Gastroesophageal sphincter (tissue), 4 donors: Measurements from ENCODE around the gene CMC2. TPM values are rescaled to one million over a fixed set of nuclear protein-coding genes. Genes with fewer than 3 reads are reported as not detected.
A peak's percentile ranks its signal among the peaks of the same experiment; 100 is the strongest.

Experiments used
- ATAC-seq: fragments of 150-250 bp; one replicate; pipeline ENCODE4 v1.9.1; 2016; ENCODE audit warnings: mild to moderate bottlenecking, moderate library complexity
- H3K27ac ChIP-seq, 4 donors: fragments of 200-600 bp; sonication (generic) in 3 of 4; 1 replicate in 3 of 4; 2 replicates in 1 of 4; pipeline ENCODE4 v1.5.1; 2016 to 2019
- H3K27me3 ChIP-seq: fragments of 200-600 bp; sonication (generic); one replicate; pipeline ENCODE4 v1.5.1; 2019
- H3K36me3 ChIP-seq, 2 donors: fragments of 200-600 bp; sonication (generic); one replicate each; pipeline ENCODE4 v1.5.1; 2019; ENCODE audit warnings: control low read depth in 1 of 2
- H3K4me1 ChIP-seq, 3 donors: fragments of 200-600 bp; sonication (generic); 1 replicate in 2 of 3; 2 replicates in 1 of 3; pipeline ENCODE4 v1.5.1; 2016 to 2019; ENCODE audit warnings: control low read depth in 2 of 3
- H3K4me3 ChIP-seq, 2 donors: fragments of 200-600 bp; sonication (generic); one replicate each; pipeline ENCODE4 v1.5.1; 2019; ENCODE audit warnings: mild to moderate bottlenecking in 1 of 2, moderate library complexity in 1 of 2
- H3K9me3 ChIP-seq, 3 donors: fragments of 200-600 bp; sonication (generic); one replicate each; pipeline ENCODE4 v1.5.1; 2017 to 2019; ENCODE audit warnings: control low read depth in 2 of 3
- EP300 ChIP-seq: sonication (generic); formaldehyde crosslinking; IDR thresholded peaks from one replicate; pipeline ENCODE4 v1.6.1; 2017; ENCODE audit warnings: antibody characterized with exemption, mild to moderate bottlenecking
- POLR2A ChIP-seq, 2 donors: fragments of 450-650 bp; IDR thresholded peaks; one replicate each; pipeline ENCODE4 v1.6.1; 2017; ENCODE audit warnings: antibody characterized with exemption in 2 of 2, mild to moderate bottlenecking in 2 of 2, moderate library complexity in 1 of 2
- POLR2AphosphoS5 ChIP-seq: sonication (generic); formaldehyde crosslinking; IDR thresholded peaks from one replicate; pipeline ENCODE4 v1.6.1; 2017; ENCODE audit warnings: antibody characterized with exemption
- WGBS, 2 donors: methylation state at CpG; one replicate each; pipeline ENCODE4 v1.1.5; 2018; ENCODE audit warnings: low coverage in 1 of 2; 5-methylcytosine and 5-hydroxymethylcytosine counted together
- total RNA-seq, 4 donors: library from RNA; depleted of rRNA; stranded (reverse); fragments of >200 nt; gene quantifications; one replicate each; pipeline ENCODE4 v1.1.0, GENCODE V29; 2016
- TF ChIP-seq, protein P1 (sequence below), 4 experiments: fragments of 200-600 bp in 2 of 4; fragments of 450-650 bp in 2 of 4; sonication (generic) in 1 of 4; IDR thresholded peaks; one replicate each; pipeline ENCODE4 v1.5.1; 2017 to 2019; ENCODE audit warnings: antibody characterized with exemption in 4 of 4, mild to moderate bottlenecking in 2 of 4, moderate library complexity in 2 of 4

Gene CMC2
- total RNA-seq, 4 donors from 2014 or later: 13.7 to 64.0 (median 38.2) TPM

DNA sequence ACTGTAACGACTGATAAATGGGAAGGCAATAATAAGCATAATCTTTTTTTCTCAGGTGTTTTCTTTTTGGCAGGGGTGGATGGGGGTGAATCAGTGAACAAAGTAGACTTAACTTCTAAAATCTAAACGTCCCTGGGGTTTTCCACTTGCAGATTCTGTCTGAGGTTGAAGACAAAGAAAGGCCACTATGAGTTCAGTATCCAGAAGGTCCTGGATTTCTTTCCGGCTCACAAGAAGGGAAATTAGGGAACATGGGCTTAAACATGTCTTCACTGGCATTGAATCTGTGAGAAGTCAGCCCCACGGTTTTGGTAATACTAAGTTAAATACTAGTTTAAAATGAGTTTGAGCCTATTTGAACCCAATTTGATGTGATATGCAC, 67.8 kb downstream of the CMC2 start:
- ATAC-seq: no peak
- H3K9me3 ChIP-seq: no peaks in the 10 kb centered on the region
- 66 to 83% methylated on average over 2 to 4 of the region's 4 CpGs for WGBS, 2 donors
- H3K27me3 ChIP-seq: no peaks in the 10 kb centered on the region
- H3K4me3 ChIP-seq: no peak overlapping the region
- no peak overlapping the region for H3K27ac ChIP-seq
- no peaks in the 10 kb centered on the region for H3K36me3 ChIP-seq
- peaks cover 0 to 17% (median 8%) of the 10 kb centered on the region in 3 donors for H3K4me1 ChIP-seq
- TF ChIP-seq EP300 (no peak), POLR2A (IDR thresholded peaks at IDR 0.05) (no peak), POLR2AphosphoS5 (no peak)
- TF ChIP-seq, protein P1, sequence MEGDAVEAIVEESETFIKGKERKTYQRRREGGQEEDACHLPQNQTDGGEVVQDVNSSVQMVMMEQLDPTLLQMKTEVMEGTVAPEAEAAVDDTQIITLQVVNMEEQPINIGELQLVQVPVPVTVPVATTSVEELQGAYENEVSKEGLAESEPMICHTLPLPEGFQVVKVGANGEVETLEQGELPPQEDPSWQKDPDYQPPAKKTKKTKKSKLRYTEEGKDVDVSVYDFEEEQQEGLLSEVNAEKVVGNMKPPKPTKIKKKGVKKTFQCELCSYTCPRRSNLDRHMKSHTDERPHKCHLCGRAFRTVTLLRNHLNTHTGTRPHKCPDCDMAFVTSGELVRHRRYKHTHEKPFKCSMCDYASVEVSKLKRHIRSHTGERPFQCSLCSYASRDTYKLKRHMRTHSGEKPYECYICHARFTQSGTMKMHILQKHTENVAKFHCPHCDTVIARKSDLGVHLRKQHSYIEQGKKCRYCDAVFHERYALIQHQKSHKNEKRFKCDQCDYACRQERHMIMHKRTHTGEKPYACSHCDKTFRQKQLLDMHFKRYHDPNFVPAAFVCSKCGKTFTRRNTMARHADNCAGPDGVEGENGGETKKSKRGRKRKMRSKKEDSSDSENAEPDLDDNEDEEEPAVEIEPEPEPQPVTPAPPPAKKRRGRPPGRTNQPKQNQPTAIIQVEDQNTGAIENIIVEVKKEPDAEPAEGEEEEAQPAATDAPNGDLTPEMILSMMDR (IDR thresholded peaks at IDR 0.05): no peak

DNA sequence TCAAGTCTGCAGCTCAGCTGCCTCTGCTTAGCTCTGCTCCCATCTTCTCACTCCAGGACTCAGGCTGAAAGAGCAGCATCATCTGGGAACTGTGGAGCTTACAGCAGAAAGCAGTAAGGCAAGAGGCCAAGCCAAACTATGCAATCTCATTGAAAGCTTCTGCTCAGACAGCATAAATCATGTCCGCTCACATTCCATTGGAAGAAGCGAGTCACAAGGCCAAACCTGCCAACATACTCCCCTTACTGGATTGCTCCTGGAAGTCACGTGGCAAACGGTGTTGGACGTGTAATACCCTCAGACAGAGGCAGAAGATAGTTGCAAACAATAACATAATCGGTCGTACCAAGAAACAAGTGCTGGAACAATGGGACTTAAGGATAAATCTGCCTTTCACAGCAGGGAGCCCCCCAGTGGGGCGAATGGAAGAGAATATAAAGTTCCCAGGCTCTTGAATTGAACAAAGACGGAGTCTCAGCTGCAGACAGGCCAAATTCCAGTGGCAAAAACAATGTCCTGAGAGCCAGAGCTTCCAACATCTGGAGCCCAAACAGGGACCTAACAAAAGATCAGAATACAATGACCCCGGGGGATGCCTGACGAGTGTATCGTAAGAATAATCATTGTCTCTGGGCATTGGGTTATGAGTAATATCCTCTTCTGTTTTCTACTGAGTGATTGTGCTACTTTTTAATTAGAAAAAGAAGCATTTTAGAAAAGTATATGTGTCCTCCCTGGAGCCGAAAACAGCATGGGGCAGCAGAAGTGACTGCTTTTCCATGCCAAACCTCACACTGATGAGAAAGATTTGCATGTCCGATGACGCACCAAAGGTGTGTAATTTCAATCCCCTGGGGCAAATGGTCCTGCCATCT, 68.4 kb downstream of the CMC2 start:
- TF ChIP-seq POLR2A (IDR thresholded peaks at IDR 0.05) (no peak), EP300 (no peak), POLR2AphosphoS5 (peak; percentile 50)
- TF ChIP-seq, protein P1 (IDR thresholded peaks at IDR 0.05): no peak

DNA sequence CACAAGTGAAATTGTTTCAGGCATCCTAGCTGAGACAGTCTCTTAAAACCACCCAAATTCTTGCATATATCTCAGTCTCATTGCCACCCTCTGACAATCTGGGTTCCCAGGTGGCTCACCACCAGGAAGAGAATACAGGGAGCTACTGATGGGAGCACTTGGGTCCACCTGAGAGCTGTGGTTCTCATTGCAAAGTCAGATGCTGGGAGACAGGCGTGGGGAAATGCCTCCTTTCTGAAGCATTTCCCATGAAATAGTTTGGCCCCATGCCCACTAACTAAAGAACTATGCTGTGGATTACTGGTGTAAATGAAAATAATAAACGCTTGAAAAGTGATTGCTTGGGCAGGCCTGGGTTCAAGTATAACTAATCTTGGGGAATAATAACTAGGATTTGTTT, 70.3 kb downstream of the CMC2 start:
- Histone ChIP-seq H3K4me3 (no peak overlapping the region), H3K27me3 (no peaks in the 10 kb centered on the region), H3K9me3 (no peaks in the 10 kb centered on the region), H3K4me1 (peaks cover 0 to 37% (median 18%) of the 10 kb centered on the region in 3 donors), H3K27ac (no peak overlapping the region), H3K36me3 (no peaks in the 10 kb centered on the region)
- TF ChIP-seq POLR2A (IDR thresholded peaks at IDR 0.05): no peak
- no peak for ATAC-seq
- 53 to 70% methylated on average over 2 of the region's 2 CpGs for WGBS, 2 donors

More for the DNA sequence above, 68.4 kb downstream of the CMC2 start:
- WGBS, 2 donors: 45 to 50% methylated on average over 7 to 12 of the region's 15 CpGs
- H3K4me1 ChIP-seq: peaks cover 0 to 18% (median 8%) of the 10 kb centered on the region in 3 donors
- H3K36me3 ChIP-seq: no peaks in the 10 kb centered on the region
- no peak overlapping the region for H3K4me3 ChIP-seq
- no peaks in the 10 kb centered on the region for H3K27me3 ChIP-seq
- H3K27ac ChIP-seq: peak overlapping the region in 3 of 4 donors; percentile 17 to 38 (median 35)
- peak; percentile 92 for ATAC-seq
- no peaks in the 10 kb centered on the region for H3K9me3 ChIP-seq

GRCh38 chr16:80935691-80936090, 71.0 kb downstream of the CMC2 start:
- no peaks in the 10 kb centered on the region for H3K9me3 ChIP-seq
- no peaks in the 10 kb centered on the region for H3K27me3 ChIP-seq
- no peak for ATAC-seq
- WGBS, 2 donors: 79 to 100% methylated on average over 2 of the region's 3 CpGs
- H3K27ac ChIP-seq: no peak overlapping the region
- no peak overlapping the region for H3K4me3 ChIP-seq
- TF ChIP-seq, protein P1 (IDR thresholded peaks at IDR 0.05): no peak
- TF ChIP-seq EP300 (no peak), POLR2A (IDR thresholded peaks at IDR 0.05) (no peak), POLR2AphosphoS5 (no peak)
- no peaks in the 10 kb centered on the region for H3K36me3 ChIP-seq
- peaks cover 0 to 37% (median 18%) of the 10 kb centered on the region in 3 donors for H3K4me1 ChIP-seq

DNA sequence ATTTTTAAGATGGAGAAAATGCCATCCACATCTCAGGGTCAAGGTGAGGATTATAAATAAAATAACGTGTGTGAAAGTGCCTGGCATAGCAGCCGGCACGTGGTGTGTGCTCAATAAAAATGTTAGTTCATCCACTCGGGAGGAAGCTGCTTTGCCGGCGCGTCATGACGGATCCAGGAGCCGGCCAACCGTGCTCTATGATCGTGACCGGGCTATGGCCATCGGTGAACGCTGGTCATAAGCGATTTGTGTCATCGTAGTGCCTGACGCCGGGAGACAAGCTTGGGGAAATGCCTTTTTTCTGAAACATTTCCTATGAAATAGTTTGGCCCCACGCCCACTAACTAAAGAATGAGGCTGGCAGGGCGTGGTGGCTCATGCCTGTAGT, 74.0 kb downstream of the CMC2 start:
- Histone ChIP-seq H3K9me3 (no peaks in the 10 kb centered on the region), H3K4me3 (peak overlapping the region; percentile 46 to 54), H3K27ac (peak overlapping the region; percentile 8 to 89 (median 86)), H3K27me3 (no peaks in the 10 kb centered on the region), H3K4me1 (peaks cover 0 to 28% (median 14%) of the 10 kb centered on the region in 3 donors), H3K36me3 (no peaks in the 10 kb centered on the region)
- 7 to 13% methylated on average over 14 to 16 of the region's 20 CpGs for WGBS, 2 donors
- peak; percentile 70 for ATAC-seq
- TF ChIP-seq POLR2A (IDR thresholded peaks at IDR 0.05) (no peak), EP300 (no peak), POLR2AphosphoS5 (no peak)
- TF ChIP-seq, protein P1 (IDR thresholded peaks at IDR 0.05): no peak
